Sigmoid colon (tissue), 4 donors: ENCODE results near the gene TMEM164.

ENCODE experiments used
- EP300 ChIP-seq, 4 donors: sonication (generic); formaldehyde crosslinking; IDR thresholded peaks; one replicate each; pipeline ENCODE4 v1.6.1; 2017; ENCODE audit warnings: antibody characterized with exemption in 4 of 4
- POLR2A ChIP-seq, 2 donors: fragments of 450-650 bp; IDR thresholded peaks; one replicate each; pipeline ENCODE4 v1.6.1; 2016; ENCODE audit warnings: antibody characterized with exemption in 2 of 2, mild to moderate bottlenecking in 2 of 2, moderate library complexity in 2 of 2
- POLR2AphosphoS5 ChIP-seq, 4 donors: sonication (generic); formaldehyde crosslinking; IDR thresholded peaks; one replicate each; pipeline ENCODE4 v1.6.1; 2017; ENCODE audit warnings: antibody characterized with exemption in 4 of 4
- TF ChIP-seq, protein P1 (sequence below), 4 experiments: fragments of 450-650 bp in 3 of 4; fragments of 200-600 bp in 1 of 4; IDR thresholded peaks; one replicate each; pipeline ENCODE4 v1.5.1; 2016 to 2019; ENCODE audit warnings: antibody characterized with exemption in 4 of 4, mild to moderate bottlenecking in 3 of 4, moderate library complexity in 2 of 4

DNA sequence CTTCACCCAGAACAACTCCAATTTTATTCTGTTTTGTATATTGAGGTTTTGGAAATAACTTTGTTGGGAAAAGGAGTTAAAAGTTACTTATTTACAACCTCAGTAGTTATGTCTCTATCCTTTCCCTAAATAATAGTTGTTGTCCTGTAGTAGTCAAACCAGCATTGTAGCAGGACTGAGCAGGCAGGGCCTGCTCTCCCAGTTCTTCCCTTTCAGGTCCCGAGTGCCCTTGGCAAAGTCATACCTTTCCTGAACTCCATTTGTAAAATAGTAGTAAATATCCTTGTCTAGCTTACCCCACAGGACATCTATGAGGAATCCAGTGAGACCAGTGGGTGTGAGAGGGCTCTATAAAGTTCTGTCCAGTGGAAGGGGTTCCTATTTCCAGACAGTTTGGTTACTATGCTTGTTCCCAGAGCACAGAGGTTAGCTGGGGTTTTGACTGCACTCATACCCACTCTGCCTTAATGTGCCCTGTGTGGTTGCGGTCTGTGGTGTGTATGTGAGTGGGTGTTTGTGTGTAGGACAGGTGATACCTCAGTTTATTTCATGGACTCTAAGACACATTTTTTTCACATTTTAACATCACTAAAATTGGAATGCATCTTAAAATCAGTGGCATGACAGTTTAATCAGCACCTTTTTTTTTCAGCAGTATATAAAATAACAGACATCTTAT lies 178.7 kb downstream of the TMEM164 start:
- TF ChIP-seq POLR2A (IDR thresholded peaks at IDR 0.05) (no peak), EP300 (IDR thresholded peaks at IDR 0.05) (no peak), POLR2AphosphoS5 (IDR thresholded peaks at IDR 0.05) (no peak)
- TF ChIP-seq, protein P1, sequence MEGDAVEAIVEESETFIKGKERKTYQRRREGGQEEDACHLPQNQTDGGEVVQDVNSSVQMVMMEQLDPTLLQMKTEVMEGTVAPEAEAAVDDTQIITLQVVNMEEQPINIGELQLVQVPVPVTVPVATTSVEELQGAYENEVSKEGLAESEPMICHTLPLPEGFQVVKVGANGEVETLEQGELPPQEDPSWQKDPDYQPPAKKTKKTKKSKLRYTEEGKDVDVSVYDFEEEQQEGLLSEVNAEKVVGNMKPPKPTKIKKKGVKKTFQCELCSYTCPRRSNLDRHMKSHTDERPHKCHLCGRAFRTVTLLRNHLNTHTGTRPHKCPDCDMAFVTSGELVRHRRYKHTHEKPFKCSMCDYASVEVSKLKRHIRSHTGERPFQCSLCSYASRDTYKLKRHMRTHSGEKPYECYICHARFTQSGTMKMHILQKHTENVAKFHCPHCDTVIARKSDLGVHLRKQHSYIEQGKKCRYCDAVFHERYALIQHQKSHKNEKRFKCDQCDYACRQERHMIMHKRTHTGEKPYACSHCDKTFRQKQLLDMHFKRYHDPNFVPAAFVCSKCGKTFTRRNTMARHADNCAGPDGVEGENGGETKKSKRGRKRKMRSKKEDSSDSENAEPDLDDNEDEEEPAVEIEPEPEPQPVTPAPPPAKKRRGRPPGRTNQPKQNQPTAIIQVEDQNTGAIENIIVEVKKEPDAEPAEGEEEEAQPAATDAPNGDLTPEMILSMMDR (IDR thresholded peaks at IDR 0.05), result no peak
